ENCODE measurements around the gene TANC1. TPM values are rescaled to one million over a fixed set of nuclear protein-coding genes. Genes with fewer than 3 reads are reported as not detected.

The TANC1 gene
- total RNA-seq, 2 donors from 2014 or later = 51.8 to 58.9 TPM

GRCh38 chr2:159243529-159243928 is 275.1 kb downstream of the TANC1 start:
- Histone ChIP-seq H3K9me3 (peaks cover 0 to 12% of the 10 kb centered on the region in 2 donors), H3K27me3 (no peaks in the 10 kb centered on the region), H3K4me1 (no peaks in the 10 kb centered on the region), H3K36me3 (peaks cover 58% of the 10 kb centered on the region), H3K27ac (no peak overlapping the region), H3K4me3 (no peak overlapping the region)
- TF ChIP-seq, protein P1, sequence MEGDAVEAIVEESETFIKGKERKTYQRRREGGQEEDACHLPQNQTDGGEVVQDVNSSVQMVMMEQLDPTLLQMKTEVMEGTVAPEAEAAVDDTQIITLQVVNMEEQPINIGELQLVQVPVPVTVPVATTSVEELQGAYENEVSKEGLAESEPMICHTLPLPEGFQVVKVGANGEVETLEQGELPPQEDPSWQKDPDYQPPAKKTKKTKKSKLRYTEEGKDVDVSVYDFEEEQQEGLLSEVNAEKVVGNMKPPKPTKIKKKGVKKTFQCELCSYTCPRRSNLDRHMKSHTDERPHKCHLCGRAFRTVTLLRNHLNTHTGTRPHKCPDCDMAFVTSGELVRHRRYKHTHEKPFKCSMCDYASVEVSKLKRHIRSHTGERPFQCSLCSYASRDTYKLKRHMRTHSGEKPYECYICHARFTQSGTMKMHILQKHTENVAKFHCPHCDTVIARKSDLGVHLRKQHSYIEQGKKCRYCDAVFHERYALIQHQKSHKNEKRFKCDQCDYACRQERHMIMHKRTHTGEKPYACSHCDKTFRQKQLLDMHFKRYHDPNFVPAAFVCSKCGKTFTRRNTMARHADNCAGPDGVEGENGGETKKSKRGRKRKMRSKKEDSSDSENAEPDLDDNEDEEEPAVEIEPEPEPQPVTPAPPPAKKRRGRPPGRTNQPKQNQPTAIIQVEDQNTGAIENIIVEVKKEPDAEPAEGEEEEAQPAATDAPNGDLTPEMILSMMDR (IDR thresholded peaks at IDR 0.05) = no peak
- no peak for DNase-seq (ENCODE audit: low spot score)

DNA sequence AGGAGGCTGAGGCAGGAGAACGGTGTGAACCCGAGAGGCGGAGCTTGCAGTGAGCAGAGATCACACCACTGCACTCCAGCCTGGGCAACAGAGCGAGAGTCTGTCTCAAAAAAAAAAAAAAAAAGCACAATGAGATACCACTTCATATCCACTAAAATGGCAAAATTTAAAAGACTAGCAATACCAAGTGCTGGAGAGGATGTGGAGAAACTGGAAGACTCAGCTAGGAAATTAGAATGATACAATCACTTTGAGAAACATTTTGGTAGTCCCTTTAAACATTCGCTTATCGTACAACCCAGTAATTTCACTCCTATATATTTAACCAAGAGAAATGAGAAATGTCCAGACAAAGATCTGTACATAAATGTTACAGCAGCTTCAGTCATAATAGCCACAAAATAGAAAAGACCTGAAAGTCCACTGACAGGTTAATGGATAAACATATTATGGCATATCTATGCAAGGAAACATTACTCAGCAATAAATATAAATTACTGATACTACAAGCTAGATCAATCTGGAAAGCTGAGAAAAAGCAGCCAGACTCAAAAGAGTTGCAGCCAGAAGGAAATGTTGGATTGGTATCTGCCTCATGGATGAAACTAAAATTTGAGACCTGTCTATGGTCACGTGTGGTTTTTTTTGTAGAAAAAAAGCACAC is 278.0 kb downstream of the TANC1 start:
- no peak overlapping the region for H3K27ac ChIP-seq
- TF ChIP-seq, protein P1 (IDR thresholded peaks at IDR 0.05) = no peak
- H3K36me3 ChIP-seq = peaks cover 33% of the 10 kb centered on the region

DNA sequence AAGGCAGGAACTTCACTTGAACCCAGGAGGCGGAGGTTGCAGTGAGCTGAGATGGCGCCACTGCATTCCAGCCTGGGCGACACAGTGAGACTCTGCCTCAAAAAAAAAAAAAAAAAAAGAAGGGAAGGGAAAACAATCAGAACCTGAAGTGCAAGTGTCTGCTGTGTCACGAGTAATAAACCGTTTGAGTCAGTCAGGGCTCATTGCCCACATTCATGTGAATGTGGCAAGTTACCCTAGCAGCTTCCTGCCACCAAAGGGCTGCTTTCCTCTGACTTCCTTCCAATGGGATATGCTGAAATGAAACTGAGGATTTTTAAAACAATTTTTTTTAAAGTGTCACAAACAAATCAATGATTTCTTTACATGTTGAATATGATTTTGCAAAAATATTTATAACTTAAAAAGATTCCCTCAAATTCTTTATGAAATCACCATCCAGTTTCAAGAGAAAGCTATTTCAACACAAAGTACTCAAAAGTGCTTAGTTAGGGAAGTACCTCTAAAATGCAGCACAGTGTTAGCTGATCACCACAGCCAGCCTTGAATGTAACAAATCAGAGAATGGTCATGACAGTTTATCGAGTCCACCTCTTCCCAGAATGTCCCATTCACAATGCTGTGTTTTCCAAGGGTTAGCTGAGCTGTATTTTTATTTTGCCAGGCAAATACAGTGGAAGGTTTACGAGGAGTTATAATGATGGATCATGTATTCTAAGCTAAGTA is 281.7 kb downstream of the TANC1 start:
- Histone ChIP-seq H3K9me3 (peaks cover 0 to 12% of the 10 kb centered on the region in 2 donors), H3K27ac (peak overlapping the region; percentile 74 to 82), H3K4me3 (no peak overlapping the region), H3K4me1 (peaks cover 0 to 19% of the 10 kb centered on the region in 2 donors), H3K36me3 (peaks cover 23% of the 10 kb centered on the region), H3K27me3 (no peaks in the 10 kb centered on the region)
- TF ChIP-seq, protein P1 (IDR thresholded peaks at IDR 0.05) = no peak
- peak; percentile 81 for DNase-seq (ENCODE audit: low spot score)

More for the DNA sequence above, 278.0 kb downstream of the TANC1 start:
- no peaks in the 10 kb centered on the region for H3K27me3 ChIP-seq
- H3K9me3 ChIP-seq = peaks cover 0 to 12% of the 10 kb centered on the region in 2 donors
- H3K4me1 ChIP-seq = peaks cover 0 to 19% of the 10 kb centered on the region in 2 donors
- H3K4me3 ChIP-seq = no peak overlapping the region
- DNase-seq (ENCODE audit: low spot score) = no peak

GRCh38 chr2:159251296-159252173 is 283.1 kb downstream of the TANC1 start:
- H3K4me1 ChIP-seq = peaks cover 0 to 19% of the 10 kb centered on the region in 2 donors
- H3K9me3 ChIP-seq = peaks cover 0 to 5% of the 10 kb centered on the region in 2 donors
- H3K27ac ChIP-seq = peak overlapping the region in 1 of 2 donors; percentile 74
- no peak overlapping the region for H3K4me3 ChIP-seq
- DNase-seq (ENCODE audit: low spot score) = no peak
- H3K27me3 ChIP-seq = no peaks in the 10 kb centered on the region
- H3K36me3 ChIP-seq = peaks cover 12% of the 10 kb centered on the region
- TF ChIP-seq, protein P1 (IDR thresholded peaks at IDR 0.05) = no peak

DNA sequence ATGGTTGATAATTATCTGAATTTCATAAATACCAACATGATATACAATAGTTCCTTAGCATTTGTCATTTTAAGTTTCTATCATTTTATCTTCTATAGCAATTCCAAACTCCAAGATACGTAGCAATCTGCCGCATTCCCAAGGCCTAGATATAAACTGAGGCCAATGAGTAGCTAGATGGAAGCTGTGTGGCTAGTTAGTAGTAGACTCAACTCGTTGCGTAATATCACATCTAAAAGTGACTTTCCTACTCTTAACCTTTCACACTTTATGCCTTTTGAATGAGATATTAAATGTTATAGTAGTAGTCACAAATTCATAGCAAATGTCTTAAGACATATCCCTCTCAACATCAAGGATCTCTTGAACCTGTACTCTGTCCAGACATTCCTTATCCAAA is 284.5 kb downstream of the TANC1 start:
- TF ChIP-seq, protein P1 (IDR thresholded peaks at IDR 0.05) = no peak
- no peak for DNase-seq (ENCODE audit: low spot score)
- no peaks in the 10 kb centered on the region for H3K27me3 ChIP-seq
- H3K9me3 ChIP-seq = no peaks in the 10 kb centered on the region
- no peak overlapping the region for H3K4me3 ChIP-seq
- peaks cover 0 to 19% of the 10 kb centered on the region in 2 donors for H3K4me1 ChIP-seq
- peaks cover 6% of the 10 kb centered on the region for H3K36me3 ChIP-seq
- H3K27ac ChIP-seq = no peak overlapping the region

Data from right atrium auricular region (tissue), 2 donors.